Upper lobe of left lung (tissue), 4 donors: ENCODE measurements around the gene ALDOC.

Experiments used
- POLR2AphosphoS5 ChIP-seq, 2 donors: sonication (generic); formaldehyde crosslinking; IDR thresholded peaks; one replicate each; pipeline ENCODE4 v1.5.1; 2017; ENCODE audit warnings: antibody characterized with exemption in 2 of 2
- TF ChIP-seq, protein P1 (sequence below), 6 experiments: fragments of 450-650 bp in 4 of 6; fragments of 200-600 bp in 2 of 6; sonication (generic) in 2 of 6; IDR thresholded peaks; one replicate each; pipeline ENCODE4 v1.5.1; 2016 to 2019; ENCODE audit warnings: antibody characterized with exemption in 6 of 6

DNA sequence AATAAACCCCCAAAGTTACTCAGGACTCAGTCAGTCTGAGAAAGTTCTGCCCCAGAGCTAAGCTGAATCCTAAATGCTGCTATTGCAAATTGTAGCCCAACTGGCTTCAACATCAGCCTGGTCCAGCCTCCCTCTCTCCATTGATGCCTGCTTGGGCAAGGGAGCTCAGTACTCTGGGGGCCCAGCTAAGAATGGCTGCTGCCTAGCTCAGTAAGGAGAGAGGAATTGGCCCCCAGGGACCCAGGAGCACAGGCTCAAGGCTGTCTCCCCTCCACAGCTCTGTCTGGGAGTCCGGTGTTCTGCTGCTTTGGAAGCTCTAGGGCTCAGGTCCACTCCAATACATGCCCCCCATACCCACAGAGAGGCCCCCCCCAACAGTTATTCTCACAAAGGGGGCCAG, 25.8 kb downstream of the ALDOC start:
- no peak for TF ChIP-seq POLR2AphosphoS5 (IDR thresholded peaks at IDR 0.05)
- TF ChIP-seq, protein P1, sequence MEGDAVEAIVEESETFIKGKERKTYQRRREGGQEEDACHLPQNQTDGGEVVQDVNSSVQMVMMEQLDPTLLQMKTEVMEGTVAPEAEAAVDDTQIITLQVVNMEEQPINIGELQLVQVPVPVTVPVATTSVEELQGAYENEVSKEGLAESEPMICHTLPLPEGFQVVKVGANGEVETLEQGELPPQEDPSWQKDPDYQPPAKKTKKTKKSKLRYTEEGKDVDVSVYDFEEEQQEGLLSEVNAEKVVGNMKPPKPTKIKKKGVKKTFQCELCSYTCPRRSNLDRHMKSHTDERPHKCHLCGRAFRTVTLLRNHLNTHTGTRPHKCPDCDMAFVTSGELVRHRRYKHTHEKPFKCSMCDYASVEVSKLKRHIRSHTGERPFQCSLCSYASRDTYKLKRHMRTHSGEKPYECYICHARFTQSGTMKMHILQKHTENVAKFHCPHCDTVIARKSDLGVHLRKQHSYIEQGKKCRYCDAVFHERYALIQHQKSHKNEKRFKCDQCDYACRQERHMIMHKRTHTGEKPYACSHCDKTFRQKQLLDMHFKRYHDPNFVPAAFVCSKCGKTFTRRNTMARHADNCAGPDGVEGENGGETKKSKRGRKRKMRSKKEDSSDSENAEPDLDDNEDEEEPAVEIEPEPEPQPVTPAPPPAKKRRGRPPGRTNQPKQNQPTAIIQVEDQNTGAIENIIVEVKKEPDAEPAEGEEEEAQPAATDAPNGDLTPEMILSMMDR (IDR thresholded peaks at IDR 0.05), result no peak
